ENCODE measurements around the gene TOMM22. TPM values are rescaled to one million over a fixed set of nuclear protein-coding genes. Genes with fewer than 3 reads are reported as not detected.

Gene TOMM22
- total and polyA plus RNA-seq, 2 experiments from 2014 or later, result 84.0 to 131 TPM

GRCh38 chr22:38732251-38732815 lies 50.6 kb downstream of the TOMM22 start:
- DNase-seq (ENCODE audit: low spot score) (no peak), ATAC-seq (no peak)
- no peak overlapping the region for H2AFZ ChIP-seq
- H3K79me2 ChIP-seq (replicated peaks; ENCODE audit: insufficient read depth), result no peaks in the 10 kb centered on the region
- H3F3A ChIP-seq (replicated peaks; ENCODE audit: low read depth), result 0 out of 2 replicates have a peak, but pooled peaks cover 4% of the 10 kb centered on the region
- TF ChIP-seq NANOG (IDR thresholded peaks at IDR 0.05; ENCODE audit: borderline replicate concordance) (no peak), STAT1 (IDR thresholded peaks at IDR 0.05; ENCODE audit: unreplicated experiment) (no peak), ZNF462 (CRISPR knock-in tag; IDR thresholded peaks at IDR 0.05) (no peak), ZNF331 (CRISPR knock-in tag; IDR thresholded peaks at IDR 0.05; ENCODE audit: low read depth) (no peak), EZH2phosphoT487 (IDR thresholded peaks at IDR 0.05; ENCODE audit: unreplicated experiment) (no peak), POLR2AphosphoS5 (IDR thresholded peaks at IDR 0.05; ENCODE audit: low read depth) (no peak), EZH2 (IDR thresholded peaks at IDR 0.05; ENCODE audit: low read depth, unreplicated experiment) (no peak), JUNB (IDR thresholded peaks at IDR 0.05; ENCODE audit: unreplicated experiment) (no peak), CTCF (conservative IDR thresholded peaks at IDR 0.05; ENCODE audit: low read depth in 2 of 2) (no peak), ZNF114 (CRISPR knock-in tag; IDR thresholded peaks at IDR 0.05) (no peak), CREB1 (CRISPR knock-in tag; IDR thresholded peaks at IDR 0.05; ENCODE audit: low read depth) (no peak), REST (IDR thresholded peaks at IDR 0.05; ENCODE audit: unreplicated experiment) (no peak)
- TF ChIP-seq, protein P1, sequence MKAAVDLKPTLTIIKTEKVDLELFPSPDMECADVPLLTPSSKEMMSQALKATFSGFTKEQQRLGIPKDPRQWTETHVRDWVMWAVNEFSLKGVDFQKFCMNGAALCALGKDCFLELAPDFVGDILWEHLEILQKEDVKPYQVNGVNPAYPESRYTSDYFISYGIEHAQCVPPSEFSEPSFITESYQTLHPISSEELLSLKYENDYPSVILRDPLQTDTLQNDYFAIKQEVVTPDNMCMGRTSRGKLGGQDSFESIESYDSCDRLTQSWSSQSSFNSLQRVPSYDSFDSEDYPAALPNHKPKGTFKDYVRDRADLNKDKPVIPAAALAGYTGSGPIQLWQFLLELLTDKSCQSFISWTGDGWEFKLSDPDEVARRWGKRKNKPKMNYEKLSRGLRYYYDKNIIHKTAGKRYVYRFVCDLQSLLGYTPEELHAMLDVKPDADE (IDR thresholded peaks at IDR 0.05), result no peak
- Mint-ChIP-seq H3K27ac (no peak overlapping the region), H3K27me3 (ENCODE audit: insufficient read depth, low read depth, poor library complexity) (peaks cover 18% of the 10 kb centered on the region), H3K4me3 (no peak overlapping the region), H3K36me3 (ENCODE audit: low read depth) (peaks cover 59% of the 10 kb centered on the region), H3K4me1 (peaks cover 6% of the 10 kb centered on the region; the same call in 2 of the 3 replicates), H3K9me3 (no peaks in the 10 kb centered on the region)
- H3K4me2 ChIP-seq, result no peak overlapping the region
- H3K27me3 ChIP-seq (ENCODE audit: insufficient read depth), result no peaks in the 10 kb centered on the region
- H3K4me1 ChIP-seq (ENCODE audit: insufficient read depth), result no peaks in the 10 kb centered on the region
- peaks cover 12% of the 10 kb centered on the region; the same call in 1 of the 2 replicates for H3K36me3 ChIP-seq (ENCODE audit: insufficient read depth)
- peaks cover 11% of the 10 kb centered on the region for H4K20me1 ChIP-seq (replicated peaks; ENCODE audit: insufficient read depth)
- no peak overlapping the region for H3K4me3 ChIP-seq
- no peaks in the 10 kb centered on the region for H3K9me2 ChIP-seq (ENCODE audit: insufficient read depth)
- H3K27ac ChIP-seq (ENCODE audit: low read depth), result no peak overlapping the region

All from GM23338 (cell line).